Right atrium auricular region (tissue), 2 donors: ENCODE measurements around the gene MED9. TPM values are rescaled to one million over a fixed set of nuclear protein-coding genes. Genes with fewer than 3 reads are reported as not detected.
A peak's percentile ranks its signal among the peaks of the same experiment; 100 is the strongest.

ENCODE experiments used
- DNase-seq: peaks from one replicate; pipeline ENCODE4 v3.0.0-alpha.2; 2019; ENCODE audit warnings: low spot score
- H3K27ac ChIP-seq, 2 donors: fragments of 200-600 bp; sonication (generic); 1 replicate in 1 of 2; 2 replicates in 1 of 2; pipeline ENCODE4 v1.5.1; 2016 to 2019
- H3K27me3 ChIP-seq, 2 donors: fragments of 200-600 bp; sonication (generic); one replicate each; pipeline versions ENCODE4 v1.5.1 to v1.6.0; 2017 to 2019
- H3K36me3 ChIP-seq: fragments of 200-600 bp; sonication (generic); one replicate; pipeline ENCODE4 v1.5.1; 2016
- H3K4me1 ChIP-seq, 2 donors: fragments of 200-600 bp; sonication (generic); one replicate each; pipeline versions ENCODE4 v1.5.1 to v1.6.0; 2017 to 2019
- H3K4me3 ChIP-seq, 2 donors: fragments of 200-600 bp; sonication (generic); 1 replicate in 1 of 2; 2 replicates in 1 of 2; pipeline ENCODE4 v1.5.1; 2017 to 2019; ENCODE audit warnings: mild to moderate bottlenecking in 1 of 2, moderate library complexity in 1 of 2
- H3K9me3 ChIP-seq, 2 donors: fragments of 200-600 bp; sonication (generic); one replicate each; pipeline ENCODE4 v1.5.1; 2019
- total RNA-seq, 2 donors: library from RNA; depleted of rRNA; stranded (reverse); fragments of >200 nt; gene quantifications; one replicate each; pipeline ENCODE4 v1.1.0, GENCODE V29; 2016
- TF ChIP-seq, protein P1 (sequence below), 2 donors: fragments of 200-600 bp; sonication (generic); IDR thresholded peaks; one replicate each; pipeline ENCODE4 v1.5.1; 2019; ENCODE audit warnings: antibody characterized with exemption in 2 of 2

MED9 gene
- total RNA-seq, 2 donors from 2014 or later = 36.7 to 41.0 TPM

DNA sequence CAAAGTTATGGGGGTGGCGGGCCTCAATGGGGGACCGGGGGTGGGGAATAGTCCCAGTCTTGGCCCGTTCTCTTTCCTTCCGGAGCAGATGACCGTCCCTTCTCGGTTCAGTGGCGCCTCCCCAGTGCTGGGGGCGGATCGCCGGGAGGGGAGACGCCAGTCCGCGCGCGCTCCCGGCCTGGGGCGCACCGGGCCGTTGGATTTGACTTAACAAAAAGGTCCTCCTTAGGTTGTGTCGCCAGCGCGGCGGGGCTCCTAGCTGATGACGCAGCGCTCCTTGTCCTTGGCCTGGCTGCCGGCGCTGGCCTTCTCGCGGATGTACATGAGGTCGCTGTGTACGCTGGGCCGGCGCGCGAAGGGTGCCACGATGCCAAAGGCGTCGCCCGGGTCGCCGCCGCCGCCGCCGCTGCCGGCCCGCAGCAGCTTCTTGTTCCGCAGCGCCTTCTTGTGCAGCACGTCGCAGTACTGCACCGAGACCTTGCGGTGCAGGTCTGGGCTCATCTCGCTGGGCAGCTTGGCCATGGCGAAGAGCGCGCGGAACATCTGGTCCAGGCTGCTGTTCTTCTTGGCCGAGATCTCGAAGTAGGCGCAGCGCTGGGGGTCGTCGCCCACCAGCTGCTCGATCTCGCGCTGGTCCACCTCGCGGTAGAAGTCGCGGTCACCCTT, 18.2 kb downstream of the MED9 start:
- TF ChIP-seq, protein P1, sequence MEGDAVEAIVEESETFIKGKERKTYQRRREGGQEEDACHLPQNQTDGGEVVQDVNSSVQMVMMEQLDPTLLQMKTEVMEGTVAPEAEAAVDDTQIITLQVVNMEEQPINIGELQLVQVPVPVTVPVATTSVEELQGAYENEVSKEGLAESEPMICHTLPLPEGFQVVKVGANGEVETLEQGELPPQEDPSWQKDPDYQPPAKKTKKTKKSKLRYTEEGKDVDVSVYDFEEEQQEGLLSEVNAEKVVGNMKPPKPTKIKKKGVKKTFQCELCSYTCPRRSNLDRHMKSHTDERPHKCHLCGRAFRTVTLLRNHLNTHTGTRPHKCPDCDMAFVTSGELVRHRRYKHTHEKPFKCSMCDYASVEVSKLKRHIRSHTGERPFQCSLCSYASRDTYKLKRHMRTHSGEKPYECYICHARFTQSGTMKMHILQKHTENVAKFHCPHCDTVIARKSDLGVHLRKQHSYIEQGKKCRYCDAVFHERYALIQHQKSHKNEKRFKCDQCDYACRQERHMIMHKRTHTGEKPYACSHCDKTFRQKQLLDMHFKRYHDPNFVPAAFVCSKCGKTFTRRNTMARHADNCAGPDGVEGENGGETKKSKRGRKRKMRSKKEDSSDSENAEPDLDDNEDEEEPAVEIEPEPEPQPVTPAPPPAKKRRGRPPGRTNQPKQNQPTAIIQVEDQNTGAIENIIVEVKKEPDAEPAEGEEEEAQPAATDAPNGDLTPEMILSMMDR (IDR thresholded peaks at IDR 0.05) = no peak
- H3K27ac ChIP-seq = peak overlapping the region; percentile 95 to 96
- no peaks in the 10 kb centered on the region for H3K9me3 ChIP-seq
- H3K36me3 ChIP-seq = peaks cover 20% of the 10 kb centered on the region
- H3K27me3 ChIP-seq = no peaks in the 10 kb centered on the region
- peak; percentile 75 for DNase-seq
- peak overlapping the region; percentile 69 to 81 for H3K4me3 ChIP-seq
- peaks cover 0 to 48% of the 10 kb centered on the region in 2 donors for H3K4me1 ChIP-seq

DNA sequence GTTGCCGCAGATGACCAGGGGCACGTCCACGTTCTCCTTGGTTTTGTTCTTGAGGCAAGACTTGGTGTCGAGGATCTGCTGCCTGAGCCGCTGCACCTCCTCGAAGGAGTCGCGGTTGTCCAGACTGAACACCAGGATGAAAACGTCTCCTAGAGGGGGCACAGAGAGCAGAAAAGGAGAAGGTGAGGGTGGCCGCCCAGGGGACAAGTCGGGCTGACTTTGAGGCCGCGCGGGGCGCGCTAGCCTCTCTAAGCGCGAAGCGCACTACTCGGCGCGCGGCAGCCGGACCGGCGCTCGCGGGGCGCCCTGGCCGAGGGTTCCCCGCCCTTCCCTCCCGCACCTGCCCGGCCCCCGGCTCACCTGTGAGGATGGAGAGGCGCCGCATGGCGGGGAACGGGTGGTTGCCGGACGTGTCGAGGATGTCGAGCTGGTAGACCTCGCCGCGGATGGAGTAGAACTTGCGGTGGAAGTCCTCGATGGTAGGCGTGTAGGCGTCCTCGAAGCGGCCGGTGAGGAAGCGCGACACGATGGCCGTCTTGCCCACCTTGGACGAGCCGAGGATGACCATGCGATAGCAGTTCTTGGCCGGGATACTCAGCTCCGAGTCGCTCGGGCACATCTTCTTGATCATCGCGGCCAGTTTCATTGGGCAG, 18.9 kb downstream of the MED9 start:
- peak; percentile 60 for DNase-seq
- H3K9me3 ChIP-seq = no peaks in the 10 kb centered on the region
- TF ChIP-seq, protein P1 (IDR thresholded peaks at IDR 0.05) = no peak
- H3K36me3 ChIP-seq = peaks cover 20% of the 10 kb centered on the region
- no peaks in the 10 kb centered on the region for H3K27me3 ChIP-seq
- H3K4me1 ChIP-seq = peaks cover 0 to 48% of the 10 kb centered on the region in 2 donors
- peak overlapping the region; percentile 95 to 96 for H3K27ac ChIP-seq
- H3K4me3 ChIP-seq = peak overlapping the region; percentile 69 to 81

DNA sequence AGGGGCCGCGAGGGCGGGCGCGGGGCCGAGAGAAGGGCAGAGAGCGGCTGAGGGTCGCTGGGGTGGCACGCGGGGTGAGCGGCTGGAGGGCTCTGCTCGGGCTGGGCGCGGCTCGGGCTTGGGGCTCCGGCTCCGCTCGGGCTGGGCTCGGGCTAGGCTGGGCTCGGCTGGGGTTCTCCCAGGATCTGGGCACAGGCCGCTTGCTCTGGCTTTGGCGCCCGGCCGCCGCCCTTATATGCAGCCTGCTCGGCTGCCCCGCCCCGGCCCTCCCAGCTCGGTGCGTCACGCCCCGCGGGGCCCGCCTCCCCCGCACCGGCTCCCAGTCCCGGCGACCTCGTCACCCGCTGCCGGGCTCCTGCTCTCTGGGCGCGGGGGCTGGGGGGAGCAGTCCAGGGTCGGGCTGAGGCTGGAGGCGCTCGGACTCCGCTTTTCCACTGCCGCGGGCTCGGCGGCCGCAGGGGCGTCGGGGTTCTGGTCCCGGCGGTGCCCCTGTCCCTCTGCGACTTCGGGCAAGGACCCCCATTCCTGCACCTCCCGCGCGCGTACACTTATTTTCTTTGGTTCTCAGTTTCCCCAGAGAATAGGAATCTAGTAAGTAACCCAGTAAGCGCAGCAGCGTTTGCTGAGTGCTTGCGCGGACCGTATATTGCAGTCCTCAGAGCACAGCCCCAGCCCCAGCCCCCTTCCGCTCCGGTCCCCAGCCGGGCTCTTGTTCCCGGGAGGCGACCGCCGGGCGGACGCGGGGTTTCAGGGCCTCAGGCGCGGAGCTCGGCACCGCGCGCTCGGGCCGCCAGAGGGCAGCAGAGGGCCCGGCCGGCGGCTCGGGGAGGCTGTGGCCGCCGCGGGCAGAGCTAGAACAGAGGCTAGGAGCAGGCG, 19.6 kb downstream of the MED9 start, which contains the start of gene RASD1:
Gene RASD1, minus strand, starts transcription at position 207 of the 876 bp plus-strand sequence. CDS start 214 bp downstream, outside the sequence.
- Histone ChIP-seq H3K4me1 (peaks cover 0 to 44% of the 10 kb centered on the region in 2 donors), H3K36me3 (peaks cover 16% of the 10 kb centered on the region), H3K27me3 (no peaks in the 10 kb centered on the region), H3K4me3 (peak within 1 kb of the TSS; percentile 69 to 81), H3K27ac (peak within 1 kb of the TSS; percentile 95 to 96), H3K9me3 (no peaks in the 10 kb centered on the region)
- peak; percentile 93 for DNase-seq
- TF ChIP-seq, protein P1 (IDR thresholded peaks at IDR 0.05) = peak; percentile 94 to 100

DNA sequence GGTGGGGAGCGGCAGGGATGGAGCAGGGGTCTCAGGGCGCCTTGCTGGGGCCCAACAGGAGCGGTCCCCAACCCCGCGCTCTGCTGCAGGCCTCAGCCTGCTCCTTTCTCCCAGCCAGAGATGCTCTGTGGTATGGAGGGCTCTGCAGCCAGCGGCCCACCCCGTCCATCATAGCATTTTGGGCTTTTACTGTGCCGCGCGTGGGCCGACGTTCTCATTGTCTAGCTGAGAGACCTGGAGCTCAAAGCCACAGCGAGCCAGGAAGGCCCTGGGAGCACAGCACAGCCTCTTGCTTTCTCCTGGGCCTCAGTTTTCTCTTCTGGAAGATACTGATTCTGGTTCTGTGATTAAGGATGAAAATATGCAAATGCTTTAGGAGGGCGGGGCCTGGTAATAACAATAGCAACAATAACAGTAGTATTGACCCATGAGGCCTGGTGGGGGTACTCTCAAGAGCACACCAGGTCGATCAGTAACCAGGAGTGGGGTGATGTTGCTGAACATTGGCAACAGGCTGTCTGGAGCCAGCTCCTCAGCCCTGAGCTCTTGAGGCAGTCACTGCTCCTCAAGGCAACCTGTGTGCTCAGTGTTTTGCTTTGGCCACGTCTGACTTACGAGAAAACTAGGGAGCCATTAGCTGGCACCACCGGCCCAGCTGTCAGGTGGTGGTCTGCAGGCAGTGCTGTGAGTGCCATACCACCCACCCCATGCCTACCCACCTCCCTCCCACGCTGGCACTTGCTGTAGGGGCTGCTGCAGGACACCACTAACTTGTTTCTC, 20.5 kb downstream of the MED9 start:
- Histone ChIP-seq H3K4me1 (peaks cover 0 to 36% of the 10 kb centered on the region in 2 donors), H3K27me3 (no peaks in the 10 kb centered on the region), H3K27ac (peak overlapping the region; percentile 95 to 96), H3K36me3 (peaks cover 8% of the 10 kb centered on the region), H3K9me3 (no peaks in the 10 kb centered on the region), H3K4me3 (peak overlapping the region; percentile 69 to 81)
- no peak for DNase-seq
- TF ChIP-seq, protein P1 (IDR thresholded peaks at IDR 0.05) = peak in 1 of 2 donors; percentile 5
